NB4 (cell line): Measurements from ENCODE around the gene FBXO41.

Source experiments
- DNase-seq: peaks from one replicate; pipeline ENCODE4 v3.0.0; 2010; ENCODE audit warnings: low read depth
- H3K4me3 ChIP-seq: one replicate; pipeline ENCODE4 v1.5.1; 2011; ENCODE audit warnings: mild to moderate bottlenecking, low read depth, low read length, moderate library complexity
- MYC ChIP-seq: IDR thresholded peaks from 2 replicates; pipeline ENCODE4 v1.6.1; 2011; ENCODE audit warnings: low read depth, low read length
- POLR2A ChIP-seq: IDR thresholded peaks from 2 replicates; pipeline ENCODE4 v1.6.1; 2011; ENCODE audit warnings: mild to moderate bottlenecking; ENCODE audit not compliant: insufficient read length; ENCODE audit errors: extremely low read depth
- TF ChIP-seq, protein P1 (sequence below): IDR thresholded peaks from one replicate; pipeline ENCODE4 v1.5.1; 2012; ENCODE audit warnings: low read depth, low read length
- TF ChIP-seq, protein P2 (sequence below): IDR thresholded peaks from 2 replicates; pipeline ENCODE4 v1.6.1; 2011; ENCODE audit warnings: low read depth, low read length

FBXO41 gene

DNA sequence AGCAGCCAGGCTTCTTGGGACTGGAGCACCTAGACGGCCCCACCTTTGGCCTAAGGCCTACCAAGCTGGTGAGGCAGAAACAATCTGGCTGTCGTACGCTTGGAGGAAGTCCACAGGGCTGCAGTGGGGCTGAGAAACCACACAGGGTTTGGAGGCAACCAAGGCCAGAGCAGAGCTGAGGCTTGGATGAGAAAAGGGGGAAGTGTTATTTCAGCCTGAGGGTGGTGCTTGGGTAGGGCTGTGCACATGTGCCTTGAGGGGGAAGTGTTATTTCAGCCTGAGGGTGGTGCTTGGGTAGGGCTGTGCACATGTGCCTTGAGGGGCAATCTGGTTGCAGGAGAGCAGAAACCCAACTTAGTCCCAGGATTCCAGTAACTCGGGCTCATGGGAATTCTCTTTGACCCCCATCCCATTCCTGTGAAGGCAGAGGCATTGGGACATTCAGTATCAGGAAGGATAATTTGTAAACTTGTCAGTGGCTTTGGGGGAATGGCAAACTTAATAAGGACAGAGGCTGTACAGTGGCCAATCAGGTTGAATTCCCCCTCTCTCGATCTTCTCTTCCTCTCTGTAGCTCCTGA is 971 bp upstream of the FBXO41 start:
- TF ChIP-seq POLR2A (peak; percentile 69), MYC (peak; percentile 98)
- TF ChIP-seq, protein P1, sequence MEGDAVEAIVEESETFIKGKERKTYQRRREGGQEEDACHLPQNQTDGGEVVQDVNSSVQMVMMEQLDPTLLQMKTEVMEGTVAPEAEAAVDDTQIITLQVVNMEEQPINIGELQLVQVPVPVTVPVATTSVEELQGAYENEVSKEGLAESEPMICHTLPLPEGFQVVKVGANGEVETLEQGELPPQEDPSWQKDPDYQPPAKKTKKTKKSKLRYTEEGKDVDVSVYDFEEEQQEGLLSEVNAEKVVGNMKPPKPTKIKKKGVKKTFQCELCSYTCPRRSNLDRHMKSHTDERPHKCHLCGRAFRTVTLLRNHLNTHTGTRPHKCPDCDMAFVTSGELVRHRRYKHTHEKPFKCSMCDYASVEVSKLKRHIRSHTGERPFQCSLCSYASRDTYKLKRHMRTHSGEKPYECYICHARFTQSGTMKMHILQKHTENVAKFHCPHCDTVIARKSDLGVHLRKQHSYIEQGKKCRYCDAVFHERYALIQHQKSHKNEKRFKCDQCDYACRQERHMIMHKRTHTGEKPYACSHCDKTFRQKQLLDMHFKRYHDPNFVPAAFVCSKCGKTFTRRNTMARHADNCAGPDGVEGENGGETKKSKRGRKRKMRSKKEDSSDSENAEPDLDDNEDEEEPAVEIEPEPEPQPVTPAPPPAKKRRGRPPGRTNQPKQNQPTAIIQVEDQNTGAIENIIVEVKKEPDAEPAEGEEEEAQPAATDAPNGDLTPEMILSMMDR = no peak
- TF ChIP-seq, protein P2, sequence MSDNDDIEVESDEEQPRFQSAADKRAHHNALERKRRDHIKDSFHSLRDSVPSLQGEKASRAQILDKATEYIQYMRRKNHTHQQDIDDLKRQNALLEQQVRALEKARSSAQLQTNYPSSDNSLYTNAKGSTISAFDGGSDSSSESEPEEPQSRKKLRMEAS = peak; percentile 98
- peak; percentile 97 for DNase-seq
- H3K4me3 ChIP-seq = peak overlapping the region; percentile 70

DNA sequence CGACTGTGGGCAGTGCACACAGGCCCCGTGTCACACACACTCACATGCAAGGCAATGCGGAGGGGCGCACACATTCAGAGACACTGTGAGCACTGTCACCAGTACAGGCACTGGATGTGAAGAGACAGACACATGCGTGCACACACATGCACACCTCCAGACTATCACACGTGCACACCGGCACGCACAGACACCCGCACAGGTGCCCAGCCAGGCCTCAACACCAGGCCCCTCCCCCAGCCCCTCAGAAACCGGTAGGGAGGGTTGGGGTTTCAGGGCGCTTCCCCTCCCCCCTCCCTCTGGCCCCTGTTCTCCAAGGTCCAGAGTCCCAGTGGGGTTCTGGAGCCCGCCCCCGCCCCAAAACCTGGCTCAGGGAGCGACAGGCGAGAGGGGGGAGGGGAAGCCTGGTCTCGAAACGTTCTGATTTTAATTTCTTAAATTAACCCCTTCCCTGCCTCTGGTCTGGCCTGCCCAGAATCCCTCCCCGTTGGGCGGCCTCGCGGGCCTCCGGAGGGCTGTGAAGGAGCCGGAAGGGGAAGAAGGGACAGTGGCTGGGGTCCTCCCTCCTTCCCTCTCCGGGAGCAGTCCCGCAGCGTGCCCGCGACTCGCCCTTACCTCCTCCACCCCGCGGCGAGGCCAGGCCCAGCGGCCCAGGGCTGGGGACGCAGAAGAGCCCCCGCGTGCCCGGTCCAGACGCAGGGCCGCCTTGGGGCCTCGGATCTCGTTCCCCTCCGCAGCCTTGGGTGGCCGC is 558 bp downstream of the FBXO41 start:
- H3K4me3 ChIP-seq = peak overlapping the region; percentile 87
- peak; percentile 60 for DNase-seq
- peak; percentile 75 for TF ChIP-seq MYC
- TF ChIP-seq, protein P2 = peak; percentile 87
- TF ChIP-seq POLR2A = no peak
- TF ChIP-seq, protein P1 = no peak

DNA sequence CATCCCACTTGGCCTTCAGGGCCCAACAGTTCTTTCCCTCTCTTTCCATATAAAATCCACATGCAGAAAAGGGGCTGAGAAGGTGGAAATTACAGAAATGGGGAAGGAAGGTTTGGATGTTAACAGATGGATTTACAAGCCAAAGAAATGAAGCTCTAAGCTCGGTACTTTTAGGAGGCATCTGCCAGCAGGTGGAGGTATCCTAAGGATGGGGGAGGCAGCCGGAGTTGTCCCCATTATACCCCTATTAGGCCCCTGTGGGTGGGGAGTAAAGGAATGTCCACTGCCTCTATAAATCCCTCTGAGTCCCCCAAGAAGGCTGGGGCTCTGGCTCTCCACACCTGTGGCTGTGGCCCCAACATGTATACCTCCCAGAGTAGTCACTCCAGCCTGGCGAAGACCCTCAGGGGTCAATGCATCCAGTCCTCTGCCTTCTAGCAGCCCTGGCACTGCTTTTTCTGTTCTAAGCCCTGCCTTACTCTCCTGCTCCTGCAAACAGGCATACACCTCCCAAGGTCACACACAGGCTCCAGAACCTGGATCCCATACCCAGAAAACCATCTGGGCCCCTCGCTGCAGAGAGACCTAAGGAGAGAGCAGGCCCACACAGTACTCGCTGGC is 1.2 kb downstream of the FBXO41 start:
- DNase-seq = peak; percentile 13
- TF ChIP-seq MYC = no peak
- TF ChIP-seq, protein P1 = peak; percentile 2

DNA sequence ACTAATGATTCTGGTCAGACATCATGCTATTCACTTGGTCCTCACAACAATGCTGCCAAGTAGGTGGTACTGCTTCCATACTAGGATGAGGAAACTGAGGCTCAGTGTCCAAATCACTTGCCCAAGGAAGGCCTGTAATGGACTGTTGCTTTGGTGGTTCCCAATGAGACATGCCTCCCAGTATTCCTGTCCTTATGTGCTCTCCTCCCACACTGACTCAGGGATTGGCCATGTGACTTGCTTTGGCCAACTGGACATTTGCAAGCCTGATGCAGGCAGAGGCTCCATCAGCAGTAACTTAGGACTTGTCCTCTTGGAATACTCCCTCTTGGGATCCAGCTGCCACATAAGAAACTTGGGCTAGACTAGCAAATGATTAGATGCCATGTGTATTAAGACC is 3.0 kb downstream of the FBXO41 start:
- no peak for DNase-seq
- no peak overlapping the region for H3K4me3 ChIP-seq
- TF ChIP-seq MYC (no peak), POLR2A (no peak)
- TF ChIP-seq, protein P1 = no peak
- TF ChIP-seq, protein P2 = no peak

More for the DNA sequence above, 1.2 kb downstream of the FBXO41 start:
- peak overlapping the region; percentile 87 for H3K4me3 ChIP-seq

DNA sequence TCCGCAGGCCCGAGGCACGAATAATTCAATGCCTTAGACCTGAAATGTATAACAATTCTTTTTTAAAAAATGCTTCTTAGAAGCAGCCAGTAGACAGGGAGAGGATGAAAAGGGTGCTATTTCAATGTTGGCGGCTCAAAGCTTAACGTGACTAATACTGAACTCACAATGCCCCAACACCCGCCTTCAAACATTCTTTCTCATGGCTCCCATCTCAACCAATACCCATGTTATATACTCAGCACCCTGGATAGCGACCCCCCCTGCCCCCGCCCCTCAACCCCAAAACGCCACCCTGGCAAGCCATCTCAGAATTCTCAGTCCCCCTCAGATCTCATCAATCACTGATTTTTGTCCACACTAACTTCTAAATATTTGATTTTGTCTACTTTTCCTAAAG is 4.4 kb downstream of the FBXO41 start:
- TF ChIP-seq, protein P2 = no peak
- TF ChIP-seq MYC (no peak), POLR2A (no peak)
- H3K4me3 ChIP-seq = no peak overlapping the region
- DNase-seq = no peak

DNA sequence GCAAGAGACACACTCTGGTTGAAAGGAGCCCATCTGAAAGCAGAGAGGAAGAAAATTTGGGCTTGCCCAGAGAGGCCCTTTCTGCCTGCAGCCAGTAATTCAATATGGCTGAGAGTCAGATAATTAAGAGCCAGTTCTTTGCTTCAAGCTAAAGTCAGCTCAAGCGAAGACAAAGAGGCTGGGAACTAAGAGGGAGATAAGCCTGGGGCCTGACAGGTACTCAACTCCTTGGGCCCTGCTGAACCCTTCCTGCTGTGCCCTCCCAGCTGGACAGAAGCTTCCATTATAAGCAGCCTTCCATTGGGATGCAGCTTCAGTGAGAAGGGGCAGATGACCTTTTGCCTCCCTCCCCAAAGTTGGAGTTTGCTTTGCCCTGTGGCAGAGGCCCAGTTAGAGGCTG is 12.0 kb downstream of the FBXO41 start:
- no peak for TF ChIP-seq MYC
- TF ChIP-seq, protein P2 = no peak
- no peak for TF ChIP-seq POLR2A
- TF ChIP-seq, protein P1 = no peak

More for the DNA sequence above, 12.0 kb downstream of the FBXO41 start:
- H3K4me3 ChIP-seq = no peak overlapping the region
- no peak for DNase-seq
